ENCODE results near the gene PAPLN. TPM values are rescaled to one million over a fixed set of nuclear protein-coding genes. Genes with fewer than 3 reads are reported as not detected.
A peak's percentile ranks its signal among the peaks of the same experiment; 100 is the strongest.

Gene PAPLN
- total RNA-seq, 4 donors from 2014 or later, result 3.0 to 15.7 (median 11.0) TPM

GRCh38 chr14:73235531-73236155 lies 1.7 kb upstream of the PAPLN start:
- Histone ChIP-seq H3K27me3 (peaks cover 41% of the 10 kb centered on the region), H3K4me1 (peaks cover 23 to 47% (median 29%) of the 10 kb centered on the region in 4 donors), H3K4me3 (no peak overlapping the region), H3K36me3 (no peaks in the 10 kb centered on the region), H3K9me3 (no peaks in the 10 kb centered on the region), H3K27ac (no peak overlapping the region)
- intact Hi-C loops (cut with DNase I; ENCODE audit: low total_unique reads), result no loop called here
- 54% methylated on average over 6 of the region's 6 CpGs; no CpG with 5 or more reads in 1 of the 2 donors for WGBS, 2 donors (ENCODE audit: low coverage in 1 of 2)
- DNase-seq, result no peak
- in situ Hi-C loops (cut with MboI; ENCODE audit: low pct_ligation_motif_present in 1 of 4, low pct_unique_long_range_greater_than_20kb in 1 of 4, low sequenced_read_pairs in 3 of 4), result no loop called here
- TF ChIP-seq EP300 (IDR thresholded peaks at IDR 0.05; ENCODE audit: low read depth) (no peak), CTCF (IDR thresholded peaks at IDR 0.05) (no peak), POLR2AphosphoS5 (IDR thresholded peaks at IDR 0.05) (no peak), POLR2A (IDR thresholded peaks at IDR 0.05) (no peak)

GRCh38 chr14:73236157-73236556 lies 1.1 kb upstream of the PAPLN start:
- in situ Hi-C loops (cut with MboI; ENCODE audit: low pct_ligation_motif_present in 1 of 4, low pct_unique_long_range_greater_than_20kb in 1 of 4, low sequenced_read_pairs in 3 of 4) (no loop called here), intact Hi-C loops (cut with DNase I; ENCODE audit: low total_unique reads) (no loop called here)
- DNase-seq, result no peak
- Histone ChIP-seq H3K4me3 (no peak overlapping the region), H3K36me3 (no peaks in the 10 kb centered on the region), H3K27ac (no peak overlapping the region), H3K27me3 (peaks cover 41% of the 10 kb centered on the region), H3K4me1 (peaks cover 23 to 52% (median 29%) of the 10 kb centered on the region in 4 donors), H3K9me3 (no peaks in the 10 kb centered on the region)
- WGBS, 2 donors (ENCODE audit: low coverage in 1 of 2), result 50 to 68% methylated on average over 1 to 11 of the region's 11 CpGs
- no peak for TF ChIP-seq EP300 (IDR thresholded peaks at IDR 0.05; ENCODE audit: low read depth)
- TF ChIP-seq POLR2AphosphoS5 (IDR thresholded peaks at IDR 0.05), result no peak

GRCh38 chr14:73236752-73237218 lies 521 bp upstream of the PAPLN start:
- no peaks in the 10 kb centered on the region for H3K36me3 ChIP-seq
- H3K27ac ChIP-seq, result no peak overlapping the region
- no peaks in the 10 kb centered on the region for H3K9me3 ChIP-seq
- TF ChIP-seq CTCF (IDR thresholded peaks at IDR 0.05) (no peak), POLR2AphosphoS5 (IDR thresholded peaks at IDR 0.05) (no peak), POLR2A (IDR thresholded peaks at IDR 0.05) (no peak), EP300 (IDR thresholded peaks at IDR 0.05; ENCODE audit: low read depth) (no peak)
- intact Hi-C loops (cut with DNase I; ENCODE audit: low total_unique reads), result no loop called here
- peaks cover 41% of the 10 kb centered on the region for H3K27me3 ChIP-seq
- in situ Hi-C loops (cut with MboI; ENCODE audit: low pct_ligation_motif_present in 1 of 4, low pct_unique_long_range_greater_than_20kb in 1 of 4, low sequenced_read_pairs in 3 of 4), result no loop called here
- H3K4me3 ChIP-seq, result peak overlapping the region in 1 of 4 donors; percentile 53
- 78 to 89% methylated on average over 5 to 7 of the region's 7 CpGs for WGBS, 2 donors (ENCODE audit: low coverage in 1 of 2)
- DNase-seq, result no peak
- H3K4me1 ChIP-seq, result peaks cover 23 to 57% (median 29%) of the 10 kb centered on the region in 4 donors

- 2% methylated on average over 33 of the region's 73 CpGs; no CpG with 5 or more reads in 1 of the 2 donors for WGBS, 2 donors (ENCODE audit: low coverage in 1 of 2)
- TF ChIP-seq CTCF (IDR thresholded peaks at IDR 0.05) (no peak), EP300 (IDR thresholded peaks at IDR 0.05; ENCODE audit: low read depth) (no peak), POLR2AphosphoS5 (IDR thresholded peaks at IDR 0.05) (no peak), POLR2A (IDR thresholded peaks at IDR 0.05) (no peak)
- H3K9me3 ChIP-seq, result no peaks in the 10 kb centered on the region
- peak overlapping the region; percentile 44 to 62 (median 55) for H3K4me3 ChIP-seq
- intact Hi-C loops (cut with DNase I; ENCODE audit: low total_unique reads) (no loop called here), in situ Hi-C loops (cut with MboI; ENCODE audit: low pct_ligation_motif_present in 1 of 4, low pct_unique_long_range_greater_than_20kb in 1 of 4, low sequenced_read_pairs in 3 of 4) (no loop called here)
- H3K4me1 ChIP-seq, result peaks cover 23 to 65% (median 29%) of the 10 kb centered on the region in 4 donors
- H3K27ac ChIP-seq, result peak overlapping the region; percentile 28 to 57 (median 46)
- no peak for DNase-seq
- peaks cover 41% of the 10 kb centered on the region for H3K27me3 ChIP-seq
- no peaks in the 10 kb centered on the region for H3K36me3 ChIP-seq
These were observed 599 bp downstream of the PAPLN start for GRCh38 chr14:73237786-73238423.
